ENCODE results near the gene FECH.

Gene FECH

GRCh38 chr18:57583297-57583835, 3.1 kb downstream of the FECH start:
- no peak for DNase-seq (ENCODE audit: low read depth in 2 of 3, low spot score in 1 of 3)

GRCh38 chr18:57581301-57581934, 5.1 kb downstream of the FECH start:
- no peak for DNase-seq (ENCODE audit: low read depth in 2 of 3, low spot score in 1 of 3)

DNA sequence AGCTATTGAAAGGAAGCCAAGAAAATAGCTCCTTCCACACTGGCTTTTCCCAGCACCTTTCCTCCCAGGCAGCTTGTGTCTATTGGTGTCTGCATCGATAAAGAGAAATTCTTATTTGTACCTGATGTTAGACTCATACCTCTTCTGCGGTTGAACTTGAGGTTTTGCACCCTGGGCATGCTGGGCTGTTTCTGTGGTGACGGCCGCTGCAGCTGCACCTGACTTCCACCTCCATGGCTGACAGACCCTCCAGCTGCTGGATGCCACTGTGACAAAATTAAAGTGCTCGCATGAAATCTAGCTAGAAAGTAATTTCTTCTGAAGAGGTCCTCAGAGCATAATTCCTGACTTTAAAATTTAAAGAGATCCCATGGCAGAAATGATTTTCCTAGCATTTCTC, 6.6 kb downstream of the FECH start:
- no peak for DNase-seq (ENCODE audit: low read depth in 2 of 3, low spot score in 1 of 3)

GRCh38 chr18:57576316-57576715, 10.2 kb downstream of the FECH start:
- no peak for DNase-seq (ENCODE audit: low read depth in 2 of 3, low spot score in 1 of 3)

DNA sequence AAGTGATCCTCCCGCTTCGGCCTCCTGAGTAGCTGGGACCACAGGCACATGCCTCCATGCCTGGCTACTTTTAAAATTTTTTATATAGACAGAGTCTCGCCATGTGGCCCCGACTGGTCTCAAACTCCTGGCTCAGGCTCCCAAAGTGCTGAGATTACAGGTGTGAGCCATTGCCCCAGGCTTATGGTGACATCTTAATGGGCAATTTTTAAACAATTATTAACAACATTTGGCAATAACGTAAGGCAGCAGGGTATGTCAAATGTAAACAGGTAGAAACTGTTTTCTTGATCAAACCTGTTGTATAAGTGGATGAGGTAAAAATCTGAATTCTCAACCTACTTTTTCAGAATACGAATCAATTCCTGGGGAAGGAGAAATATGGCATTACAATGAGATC, 11.0 kb downstream of the FECH start:
- no peak for DNase-seq (ENCODE audit: low read depth in 2 of 3, low spot score in 1 of 3)

DNA sequence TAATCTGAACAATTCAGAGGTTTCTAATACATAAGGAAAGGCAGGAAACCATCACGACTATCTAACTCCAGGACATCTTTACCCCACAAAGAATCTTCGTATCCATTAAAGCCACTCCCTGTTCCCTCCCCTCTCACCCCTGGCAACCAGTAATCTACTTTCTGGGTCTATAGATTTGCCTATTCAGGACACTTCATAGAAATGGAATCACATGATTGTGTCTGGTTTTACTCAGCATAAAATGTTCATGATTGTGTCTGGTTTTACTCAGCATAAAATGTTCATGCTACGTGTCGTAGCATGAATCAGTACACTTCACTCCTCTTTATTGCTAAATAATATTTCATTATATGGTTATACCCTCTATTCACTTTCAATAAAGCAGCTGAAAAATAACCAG, 11.6 kb downstream of the FECH start:
- no peak for DNase-seq (ENCODE audit: low read depth in 2 of 3, low spot score in 1 of 3)

GRCh38 chr18:57570162-57570561, 16.3 kb downstream of the FECH start:
- no peak for DNase-seq (ENCODE audit: low read depth in 2 of 3, low spot score in 1 of 3)

DNA sequence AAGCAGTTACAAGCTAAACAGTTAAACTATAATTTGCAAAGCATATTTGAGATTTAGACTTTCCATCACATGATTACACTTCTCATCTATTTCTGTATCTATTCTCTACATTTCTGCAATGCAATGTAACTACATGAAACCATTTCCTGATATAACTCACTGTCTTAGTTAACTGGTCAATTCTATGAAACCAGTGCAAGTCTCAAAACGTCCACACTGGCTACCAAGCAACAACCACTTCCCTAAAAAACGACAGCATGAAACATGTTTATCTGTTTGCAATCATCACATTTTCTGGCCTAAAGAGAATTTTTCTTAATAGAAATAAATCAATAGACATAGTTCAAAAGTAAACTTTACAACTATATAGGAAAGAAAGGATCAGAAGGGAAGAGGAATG, 17.4 kb downstream of the FECH start:
- no peak for DNase-seq (ENCODE audit: low read depth in 2 of 3, low spot score in 1 of 3)

GRCh38 chr18:57561728-57562423, 24.6 kb downstream of the FECH start:
- peak in 1 of 3 donors; percentile 53 for DNase-seq (ENCODE audit: low read depth in 2 of 3, low spot score in 1 of 3)

DNA sequence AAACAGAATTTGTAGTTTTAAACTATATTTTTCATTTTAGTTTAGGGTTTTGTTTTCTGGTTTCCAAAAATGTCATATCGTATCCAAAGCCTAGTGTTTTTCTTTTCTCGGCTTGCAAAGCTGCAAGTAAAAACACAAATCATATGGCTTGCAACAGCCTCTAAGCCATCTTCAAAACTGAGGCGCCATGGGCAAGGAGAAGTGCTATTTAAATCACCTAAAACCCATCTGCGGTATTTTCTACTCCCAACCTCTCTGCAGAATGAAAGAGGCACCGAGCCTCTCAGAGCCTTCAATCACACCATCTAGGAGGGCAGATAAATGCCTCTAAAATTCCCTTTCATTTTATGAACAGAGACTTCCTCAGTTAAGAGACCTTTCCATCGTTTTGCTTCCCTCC, 25.2 kb downstream of the FECH start:
- DNase-seq (ENCODE audit: low read depth in 2 of 3, low spot score in 1 of 3), result no peak

- DNase-seq (ENCODE audit: low read depth in 2 of 3, low spot score in 1 of 3), result no peak
Observed at GRCh38 chr18:57559314-57559713, 27.2 kb downstream of the FECH start.

DNA sequence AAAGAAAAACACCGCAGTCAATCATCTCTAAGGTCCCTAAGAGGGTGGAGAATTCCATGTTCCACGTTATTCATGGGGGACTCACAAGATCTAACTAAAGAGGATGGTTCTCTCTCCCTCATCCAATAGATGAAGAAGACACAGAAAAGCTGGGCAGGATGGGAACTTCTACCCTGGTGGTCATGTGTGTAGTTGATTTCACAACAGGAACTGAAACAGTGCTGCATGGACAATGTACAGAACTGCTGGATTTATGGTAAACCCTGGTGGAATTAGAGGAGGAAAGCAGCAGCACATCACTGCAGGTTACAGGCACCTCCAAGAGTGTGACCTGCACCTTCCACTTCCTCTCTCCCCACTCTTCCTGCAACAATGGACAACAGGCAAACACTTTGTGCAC, 31.4 kb downstream of the FECH start:
- DNase-seq (ENCODE audit: low read depth in 2 of 3, low spot score in 1 of 3), result no peak

- DNase-seq (ENCODE audit: low read depth in 2 of 3, low spot score in 1 of 3), result no peak
Observed at GRCh38 chr18:57550510-57550909, 36.0 kb downstream of the FECH start.

GRCh38 chr18:57547260-57547659, 39.2 kb downstream of the FECH start:
- no peak for DNase-seq (ENCODE audit: low read depth in 2 of 3, low spot score in 1 of 3)

- no peak for DNase-seq (ENCODE audit: low read depth in 2 of 3, low spot score in 1 of 3)
Observed at GRCh38 chr18:57544936-57545660, 41.4 kb downstream of the FECH start.

- DNase-seq (ENCODE audit: low read depth in 2 of 3, low spot score in 1 of 3), result no peak
Observed at GRCh38 chr18:57543560-57543959, 42.9 kb downstream of the FECH start.

DNA sequence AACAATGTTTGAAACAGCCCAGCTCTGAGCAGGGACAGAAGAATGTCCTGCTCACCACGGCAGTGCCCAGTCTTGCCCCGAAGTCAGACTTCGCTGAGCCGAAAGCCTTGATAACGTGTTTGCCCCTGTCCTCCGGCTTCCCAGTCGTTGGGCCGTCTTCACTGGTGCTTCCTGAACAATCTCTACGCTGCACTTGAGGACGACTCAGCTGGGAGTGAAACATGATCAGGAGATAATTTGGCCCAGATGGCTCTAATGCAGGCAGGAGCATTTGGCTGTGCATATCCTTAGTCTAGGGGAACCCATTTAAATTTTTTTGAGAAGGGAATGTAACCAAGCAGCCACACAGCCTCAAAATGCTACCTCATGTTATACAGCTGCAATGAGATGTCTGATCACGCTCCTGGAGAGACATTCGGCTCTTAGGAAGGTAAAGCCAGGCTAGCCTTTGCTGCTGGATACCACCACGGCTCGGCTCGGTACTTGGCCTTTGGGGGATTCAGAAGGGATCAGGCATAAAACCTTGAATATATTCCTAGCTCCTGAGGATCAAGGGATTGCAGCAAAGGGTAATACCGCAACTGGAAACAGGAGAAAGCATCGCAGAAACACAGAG, 43.6 kb downstream of the FECH start:
- DNase-seq (ENCODE audit: low read depth in 2 of 3, low spot score in 1 of 3), result no peak

DNA sequence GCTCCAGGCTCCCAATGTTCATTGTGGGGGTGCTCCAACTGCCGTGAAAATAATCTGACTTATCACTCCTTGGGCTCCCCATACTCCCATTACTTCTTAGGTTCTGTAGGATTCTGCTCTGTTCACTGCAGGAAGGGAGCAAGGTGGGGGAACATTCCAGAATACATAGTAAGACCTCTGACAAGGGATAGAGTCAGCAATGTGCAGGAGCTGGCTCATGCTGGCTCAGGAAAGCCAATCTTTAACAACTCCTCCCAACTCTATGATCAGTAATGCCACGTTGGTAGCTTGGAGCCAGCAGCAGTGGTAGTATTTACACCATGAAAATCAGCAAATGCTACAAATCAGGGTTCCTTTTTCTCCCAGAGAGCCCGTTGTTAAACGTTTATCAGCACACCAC, 44.4 kb downstream of the FECH start:
- DNase-seq (ENCODE audit: low read depth in 2 of 3, low spot score in 1 of 3), result no peak

DNA sequence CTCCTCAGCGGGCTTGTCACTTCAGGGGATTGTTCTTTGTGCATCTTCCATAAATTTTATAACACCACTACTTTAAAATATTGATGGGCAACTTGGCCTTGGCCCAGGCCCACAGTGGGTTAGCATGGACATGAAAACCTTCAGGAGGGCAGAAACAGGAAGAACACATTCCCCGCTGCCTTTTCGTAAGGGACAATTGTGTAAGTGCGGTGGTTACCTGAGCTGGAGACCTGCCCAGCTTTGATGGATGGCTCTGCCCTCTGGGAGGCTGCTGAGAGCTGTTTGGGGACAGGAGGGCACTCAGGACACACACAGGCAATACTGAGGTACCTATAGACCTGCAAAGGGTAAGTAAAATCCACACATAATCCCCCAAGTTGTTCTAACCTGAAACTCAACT, 46.8 kb downstream of the FECH start:
- DNase-seq (ENCODE audit: low read depth in 2 of 3, low spot score in 1 of 3), result no peak

DNA sequence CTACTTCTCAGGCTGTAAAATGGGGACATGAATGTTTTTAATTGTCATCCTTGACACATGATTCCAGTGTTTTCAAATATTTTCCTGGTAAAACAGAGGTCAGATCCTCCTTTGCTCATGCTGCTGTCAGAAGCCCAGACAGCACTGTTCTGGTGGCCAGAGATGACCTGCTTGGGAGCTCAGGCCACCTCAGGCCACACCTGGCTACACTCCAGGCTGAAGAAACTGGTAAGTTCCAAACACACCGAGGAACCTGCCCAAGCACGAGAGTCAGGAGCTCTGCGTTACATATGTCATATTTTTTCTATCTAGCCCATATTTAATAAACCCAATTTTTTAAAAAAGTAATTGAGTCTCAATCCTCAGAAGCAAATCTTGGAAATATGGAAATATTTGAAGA, 47.9 kb downstream of the FECH start:
- no peak for DNase-seq (ENCODE audit: low read depth in 2 of 3, low spot score in 1 of 3)

DNA sequence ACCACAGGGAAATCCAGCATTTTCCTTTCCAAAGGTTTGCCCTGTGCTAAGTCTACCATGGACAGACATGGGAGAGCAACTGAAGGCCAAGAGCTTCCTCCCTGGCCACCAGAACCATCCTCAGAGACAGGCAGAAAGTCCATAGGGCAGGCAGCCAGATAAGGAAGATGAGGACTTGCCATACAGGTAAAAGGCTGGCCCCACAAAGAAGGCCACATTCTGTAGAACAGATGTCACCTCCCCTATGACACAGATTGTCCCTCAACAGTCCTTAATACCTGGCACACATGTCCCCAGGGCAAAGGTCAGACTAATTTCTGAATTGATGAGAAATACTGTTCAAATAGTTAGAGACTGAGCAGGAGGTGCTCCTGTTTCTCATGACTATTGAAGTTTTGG, 52.0 kb downstream of the FECH start:
- DNase-seq (ENCODE audit: low read depth in 2 of 3, low spot score in 1 of 3), result no peak
